Head of caudate nucleus (tissue), 42 donors: Measurements from ENCODE around the gene NPC1L1.
A peak's percentile ranks its signal among the peaks of the same experiment; 100 is the strongest.

Experiments
- DNase-seq, 42 donors: peaks; one replicate each; pipeline versions ENCODE4 v3.0.0 to v3.0.0-alpha.2; 2020 to 2021; ENCODE audit warnings: mixed read lengths in 7 of 42
- intact Hi-C: fragments of 100-400 bp; cut with DNase I; formaldehyde crosslinking; loops from one replicate; pipeline ENCODE4 v1.15.0; 2022

The NPC1L1 gene, protein sequence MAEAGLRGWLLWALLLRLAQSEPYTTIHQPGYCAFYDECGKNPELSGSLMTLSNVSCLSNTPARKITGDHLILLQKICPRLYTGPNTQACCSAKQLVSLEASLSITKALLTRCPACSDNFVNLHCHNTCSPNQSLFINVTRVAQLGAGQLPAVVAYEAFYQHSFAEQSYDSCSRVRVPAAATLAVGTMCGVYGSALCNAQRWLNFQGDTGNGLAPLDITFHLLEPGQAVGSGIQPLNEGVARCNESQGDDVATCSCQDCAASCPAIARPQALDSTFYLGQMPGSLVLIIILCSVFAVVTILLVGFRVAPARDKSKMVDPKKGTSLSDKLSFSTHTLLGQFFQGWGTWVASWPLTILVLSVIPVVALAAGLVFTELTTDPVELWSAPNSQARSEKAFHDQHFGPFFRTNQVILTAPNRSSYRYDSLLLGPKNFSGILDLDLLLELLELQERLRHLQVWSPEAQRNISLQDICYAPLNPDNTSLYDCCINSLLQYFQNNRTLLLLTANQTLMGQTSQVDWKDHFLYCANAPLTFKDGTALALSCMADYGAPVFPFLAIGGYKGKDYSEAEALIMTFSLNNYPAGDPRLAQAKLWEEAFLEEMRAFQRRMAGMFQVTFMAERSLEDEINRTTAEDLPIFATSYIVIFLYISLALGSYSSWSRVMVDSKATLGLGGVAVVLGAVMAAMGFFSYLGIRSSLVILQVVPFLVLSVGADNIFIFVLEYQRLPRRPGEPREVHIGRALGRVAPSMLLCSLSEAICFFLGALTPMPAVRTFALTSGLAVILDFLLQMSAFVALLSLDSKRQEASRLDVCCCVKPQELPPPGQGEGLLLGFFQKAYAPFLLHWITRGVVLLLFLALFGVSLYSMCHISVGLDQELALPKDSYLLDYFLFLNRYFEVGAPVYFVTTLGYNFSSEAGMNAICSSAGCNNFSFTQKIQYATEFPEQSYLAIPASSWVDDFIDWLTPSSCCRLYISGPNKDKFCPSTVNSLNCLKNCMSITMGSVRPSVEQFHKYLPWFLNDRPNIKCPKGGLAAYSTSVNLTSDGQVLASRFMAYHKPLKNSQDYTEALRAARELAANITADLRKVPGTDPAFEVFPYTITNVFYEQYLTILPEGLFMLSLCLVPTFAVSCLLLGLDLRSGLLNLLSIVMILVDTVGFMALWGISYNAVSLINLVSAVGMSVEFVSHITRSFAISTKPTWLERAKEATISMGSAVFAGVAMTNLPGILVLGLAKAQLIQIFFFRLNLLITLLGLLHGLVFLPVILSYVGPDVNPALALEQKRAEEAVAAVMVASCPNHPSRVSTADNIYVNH (N-terminal part only)

DNA sequence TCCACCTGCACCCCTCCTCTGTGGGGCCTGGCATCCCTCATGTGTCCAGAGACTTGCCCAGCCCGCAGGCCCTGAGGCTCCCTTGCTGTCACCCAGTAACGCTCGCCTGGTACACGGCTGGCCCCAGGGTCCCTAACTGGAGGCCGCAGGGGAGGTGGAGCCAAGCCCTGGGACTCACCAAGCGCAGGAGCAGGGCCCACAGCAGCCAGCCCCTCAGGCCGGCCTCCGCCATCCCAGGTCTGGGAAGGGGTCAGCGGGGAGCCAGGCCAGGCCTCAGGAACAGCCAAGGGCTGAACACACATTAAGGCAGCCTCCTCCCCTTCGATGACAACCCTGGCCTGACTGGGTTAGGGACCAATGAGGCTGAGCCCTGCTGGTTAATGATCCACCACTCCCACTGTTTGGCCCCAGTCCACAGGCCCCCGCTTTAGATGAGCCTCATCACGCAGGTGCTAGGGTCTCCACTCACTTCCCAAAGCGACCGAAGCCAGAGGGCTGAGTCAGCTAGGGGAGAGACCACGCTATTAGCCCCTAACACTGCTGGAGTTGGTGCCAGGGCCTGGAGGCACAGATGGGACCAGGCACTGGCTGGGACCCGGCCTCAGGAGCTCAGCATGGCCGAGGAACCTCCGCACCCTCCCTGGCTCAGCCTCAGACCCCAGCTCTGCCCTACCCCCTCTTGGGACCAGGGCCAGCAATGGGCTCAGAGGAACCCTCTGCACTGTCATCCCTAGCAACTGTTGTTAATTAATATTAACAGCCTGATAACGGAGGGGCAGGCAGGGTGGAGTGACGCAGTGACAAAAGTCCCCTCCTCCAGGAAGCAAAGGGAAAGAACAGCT is at the start of gene NPC1L1:
TSS of gene NPC1L1 (minus strand) at position 303 of the 842 bp plus-strand sequence. CDS start at position 232, 71 bp downstream.
- DNase-seq, result no peak
- intact Hi-C loops, result no loop called here

DNA sequence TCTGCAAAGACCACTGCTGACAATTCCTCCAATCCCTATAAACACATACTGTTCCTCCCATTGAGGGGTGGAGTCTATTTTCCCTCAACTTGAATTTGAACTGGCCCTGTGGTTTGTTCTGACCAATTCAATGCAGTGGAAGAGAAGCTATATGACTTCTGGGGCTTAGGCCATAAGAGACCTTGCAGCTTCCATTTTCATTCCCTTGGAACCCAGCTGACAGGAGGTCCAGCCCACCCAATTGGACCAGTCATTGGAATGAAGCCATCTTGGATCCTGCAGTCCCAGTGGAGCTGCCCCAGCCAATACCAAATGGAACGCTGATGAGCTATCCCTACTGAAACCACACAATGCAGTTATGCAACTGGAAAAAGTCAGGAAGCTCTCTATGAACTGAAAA is 49.8 kb upstream of the NPC1L1 start:
- no peak for DNase-seq
- intact Hi-C loops, result no loop called here

DNA sequence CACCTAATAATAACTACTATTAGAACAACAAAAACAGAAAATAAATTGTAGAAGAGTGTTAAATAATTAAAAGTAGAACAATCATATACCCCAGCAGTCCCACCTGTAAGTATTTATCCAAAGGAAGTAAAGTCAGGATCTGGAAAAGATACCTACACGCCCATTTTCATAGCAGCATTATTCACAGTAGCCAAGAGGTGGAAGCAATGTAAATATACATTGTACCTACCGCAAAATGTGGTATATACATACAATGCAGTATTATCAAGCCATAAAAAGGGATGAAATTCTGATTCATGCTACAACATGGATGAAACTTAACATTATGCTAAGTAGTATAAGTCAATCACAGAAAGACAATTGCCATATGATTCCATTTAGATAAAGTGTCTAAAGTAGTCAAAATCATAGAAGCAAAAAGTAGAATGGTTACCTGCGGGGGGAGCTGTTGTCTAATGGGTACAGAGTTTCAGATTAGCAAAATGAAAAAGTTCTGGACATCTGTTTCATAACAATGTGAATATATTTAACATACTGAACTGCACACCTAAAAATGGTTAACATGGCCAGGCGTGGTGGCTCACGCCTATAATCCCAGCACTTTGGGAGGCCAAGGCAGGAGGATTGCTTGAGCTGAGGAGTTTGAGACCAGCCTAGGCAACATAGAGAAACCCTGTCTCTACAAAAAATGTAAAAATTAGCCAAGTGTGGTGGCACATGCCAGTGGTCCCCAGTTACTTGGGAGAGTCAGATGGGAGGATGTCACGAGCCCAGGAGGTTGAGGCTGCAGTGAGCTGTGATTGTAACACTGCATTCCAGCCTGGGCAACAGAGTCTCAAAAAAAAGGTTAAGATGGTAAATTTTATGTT is 46.9 kb upstream of the NPC1L1 start:
- peak in 31 of 42 donors; percentile 16 to 79 (median 57) for DNase-seq
- intact Hi-C loops, result loop anchor here (10.0 kb wide), 1 partner anchor 397 kb away; no protein-coding TSS in a partner anchor

DNA sequence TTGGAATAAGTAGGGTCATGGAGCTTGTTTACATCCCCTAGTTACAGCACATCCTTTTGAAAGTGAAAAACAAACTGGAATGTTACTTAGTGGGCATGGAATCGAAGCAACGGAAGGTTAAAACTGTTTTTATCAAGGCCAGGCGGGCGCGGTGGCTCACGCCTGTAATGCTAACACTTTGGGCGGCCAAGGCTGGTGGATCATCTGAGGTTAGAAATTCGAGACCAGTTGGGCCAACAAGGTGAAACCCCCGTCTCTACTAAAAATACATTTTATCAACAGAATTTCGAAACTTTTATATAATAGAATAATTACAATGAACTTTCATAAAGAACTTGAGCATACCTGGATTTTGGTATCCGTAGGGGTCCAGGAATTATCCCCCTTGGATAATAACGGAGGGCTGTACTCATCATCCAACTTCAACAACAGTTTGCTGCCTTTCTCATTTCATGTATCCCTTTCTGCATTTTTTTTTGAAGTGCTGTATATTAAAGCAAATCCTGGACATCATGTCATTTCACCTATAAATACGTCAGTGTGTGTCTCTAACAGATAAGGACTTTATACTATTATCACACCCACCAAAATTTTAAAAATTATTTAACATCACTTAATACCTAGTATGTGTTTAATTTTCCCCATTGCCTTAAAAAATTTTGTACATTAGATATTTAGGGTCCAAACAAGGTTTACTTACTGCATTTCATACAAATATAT is 42.2 kb upstream of the NPC1L1 start:
- no peak for DNase-seq
- intact Hi-C loops, result loop anchor here (2.0 to 10.0 kb wide), 3 partner anchors 213 to 401 kb away; partner anchors contain the start of genes H2AZ2 and PPIA

DNA sequence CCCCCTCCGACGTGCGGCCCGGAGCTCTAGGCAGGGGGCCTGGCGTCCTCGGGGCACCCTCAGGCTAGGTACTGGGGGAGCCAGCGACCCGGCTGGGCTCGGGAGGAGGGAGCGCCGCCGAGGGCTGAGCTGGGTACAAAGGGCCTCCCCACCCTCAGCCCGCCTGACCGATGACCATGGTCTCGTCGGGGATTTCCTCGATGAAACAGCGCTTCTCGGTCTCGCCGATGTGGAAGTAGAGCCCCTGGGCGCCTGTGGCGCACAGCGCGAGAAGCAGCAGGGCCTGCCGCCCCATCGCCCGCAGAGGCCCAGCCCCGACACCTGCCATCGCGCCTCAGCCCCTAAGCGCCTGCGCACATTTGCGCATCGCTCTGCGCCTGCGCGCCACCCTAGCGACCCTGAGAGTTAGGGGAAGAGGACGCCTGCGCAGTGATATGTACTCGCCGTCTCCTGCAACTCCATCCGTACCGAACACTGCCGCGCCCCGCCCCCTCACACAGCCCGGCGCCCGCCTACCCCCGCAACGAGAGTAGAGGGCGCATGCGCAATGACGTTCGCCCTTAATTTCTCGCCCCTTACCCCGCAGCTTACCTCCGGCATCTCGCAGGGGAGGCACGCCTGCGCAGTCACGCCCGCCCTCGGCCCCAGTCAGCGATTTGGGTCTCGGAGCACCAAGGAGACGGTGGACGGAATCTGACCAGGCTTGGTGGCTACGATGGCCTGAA is 40.9 kb upstream of the NPC1L1 start, which contains the start of gene TMED4:
TSS of gene TMED4 (minus strand) at position 353 of the 725 bp plus-strand sequence. CDS start at position 328, 25 bp downstream.
- intact Hi-C loops, result loop anchor here (2.0 to 10.0 kb wide), 3 partner anchors 215 to 403 kb away; partner anchors contain the start of genes H2AZ2 and PPIA
- DNase-seq, result peak; percentile 96 to 100 (median 99)

DNA sequence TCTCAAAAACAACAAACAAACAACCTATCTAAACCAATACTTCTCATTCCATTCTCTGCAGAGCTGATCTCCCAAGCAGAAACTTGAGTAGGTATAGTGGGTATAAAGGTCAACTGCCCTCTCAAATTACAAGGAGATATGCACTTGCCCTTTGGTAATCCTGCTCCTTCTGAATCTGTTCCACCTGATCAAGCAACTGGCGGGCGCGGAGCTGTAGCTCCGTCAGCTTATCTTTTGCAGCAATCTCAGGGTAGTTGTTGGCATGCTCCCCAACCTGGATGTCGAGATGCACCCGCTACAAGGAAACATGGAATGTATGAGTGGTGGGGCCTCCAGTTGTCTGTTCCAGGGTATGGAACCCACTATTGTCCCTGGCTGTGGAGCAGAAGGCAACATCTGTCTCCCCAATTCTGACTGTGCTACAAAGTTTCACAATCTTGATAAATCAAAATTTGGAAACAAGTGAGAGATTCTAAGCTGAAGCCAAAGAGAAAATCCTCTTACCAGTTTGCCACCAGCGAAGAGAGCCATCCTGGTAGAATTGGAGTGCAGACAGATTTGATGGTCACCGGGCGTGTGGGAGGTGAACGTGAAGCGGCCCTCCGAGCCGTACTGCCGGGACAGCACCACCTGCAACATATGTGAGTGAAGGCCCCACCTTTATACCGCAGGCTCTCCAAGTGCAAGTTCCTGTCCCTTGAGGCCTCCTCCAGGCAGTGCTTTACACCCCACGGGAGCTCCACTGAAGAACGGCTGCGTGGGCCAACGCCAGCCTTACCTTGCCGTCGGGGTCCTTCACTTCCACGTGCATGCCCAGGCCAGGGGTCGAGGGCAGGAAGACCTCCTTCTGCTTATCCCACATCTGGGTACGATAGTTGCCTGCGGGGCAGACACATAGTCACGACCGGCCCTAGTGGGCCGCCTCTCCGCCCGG is 40.1 kb upstream of the NPC1L1 start:
- peak in 9 of 42 donors; percentile 12 to 53 (median 30) for DNase-seq
- intact Hi-C loops, result loop anchor here (5.0 to 10.0 kb wide), 2 partner anchors 266 to 404 kb away; partner anchors contain the start of gene H2AZ2

DNA sequence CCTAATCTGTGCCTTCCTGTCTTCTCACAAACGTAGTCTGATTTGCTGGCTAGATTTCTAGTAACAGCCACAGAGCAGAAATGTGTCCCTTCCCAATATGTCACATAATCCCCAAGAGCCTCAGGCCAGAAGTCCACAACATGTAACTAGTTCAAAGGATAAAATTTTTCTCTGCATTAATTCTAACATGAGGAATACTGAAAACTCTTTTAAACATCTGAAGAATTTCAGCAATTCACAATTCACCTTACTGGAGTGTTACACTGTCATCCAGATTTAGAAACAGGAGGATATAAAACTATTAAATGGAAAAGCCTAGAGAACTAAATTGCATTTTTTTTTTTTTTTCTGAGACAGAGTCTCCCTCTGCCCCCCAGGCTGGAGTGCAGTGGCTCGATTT is 35.1 kb upstream of the NPC1L1 start:
- intact Hi-C loops, result no loop called here
- no peak for DNase-seq

DNA sequence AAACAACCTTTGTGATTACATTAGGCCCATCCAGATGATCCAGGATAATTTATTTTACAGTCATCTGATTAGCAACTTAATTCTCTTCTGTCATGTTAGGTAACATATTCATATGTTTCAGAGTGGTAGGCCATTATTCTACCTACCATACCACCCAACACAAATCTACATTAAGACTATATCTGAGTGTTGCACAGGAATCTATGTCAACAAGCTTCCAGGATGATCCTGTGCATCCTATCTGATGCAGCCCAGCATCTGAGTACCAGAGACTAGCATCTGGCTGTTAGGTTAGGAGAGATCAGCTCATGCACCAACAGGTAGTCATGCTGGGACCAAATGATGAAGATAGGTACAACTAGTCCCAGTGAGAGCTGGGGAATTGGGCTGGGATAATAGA is 33.9 kb upstream of the NPC1L1 start:
- DNase-seq, result no peak
- intact Hi-C loops, result no loop called here

DNA sequence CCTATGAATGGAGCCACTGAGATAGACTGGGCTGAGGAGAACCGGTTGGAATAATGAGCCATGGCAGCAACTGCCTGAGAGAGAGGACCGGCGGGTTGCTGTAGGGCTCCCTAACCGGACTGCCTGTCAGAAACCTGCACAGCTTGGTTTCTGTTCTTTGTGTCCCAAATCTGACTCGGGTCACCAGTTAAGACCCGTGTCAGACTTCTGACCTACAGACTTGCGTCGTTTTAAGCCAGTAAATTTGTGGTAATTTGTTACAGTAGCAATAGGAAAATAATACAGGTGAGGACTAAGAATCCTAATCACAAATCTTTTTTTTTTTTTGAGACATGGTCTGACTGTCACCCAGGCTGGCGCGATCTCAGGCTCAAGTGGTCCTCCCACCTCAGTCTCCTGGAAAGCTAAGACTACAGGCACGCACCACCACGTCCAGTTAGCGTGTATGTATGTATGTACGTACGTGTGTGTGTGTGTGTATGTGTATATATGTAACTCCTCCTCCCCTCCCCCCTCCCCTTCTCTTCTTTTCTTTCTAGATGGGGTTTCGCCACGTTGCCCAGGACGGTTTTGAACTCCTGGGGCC is 33.2 kb upstream of the NPC1L1 start:
- peak in 2 of 42 donors; percentile 13 to 35 for DNase-seq
- intact Hi-C loops, result no loop called here

DNA sequence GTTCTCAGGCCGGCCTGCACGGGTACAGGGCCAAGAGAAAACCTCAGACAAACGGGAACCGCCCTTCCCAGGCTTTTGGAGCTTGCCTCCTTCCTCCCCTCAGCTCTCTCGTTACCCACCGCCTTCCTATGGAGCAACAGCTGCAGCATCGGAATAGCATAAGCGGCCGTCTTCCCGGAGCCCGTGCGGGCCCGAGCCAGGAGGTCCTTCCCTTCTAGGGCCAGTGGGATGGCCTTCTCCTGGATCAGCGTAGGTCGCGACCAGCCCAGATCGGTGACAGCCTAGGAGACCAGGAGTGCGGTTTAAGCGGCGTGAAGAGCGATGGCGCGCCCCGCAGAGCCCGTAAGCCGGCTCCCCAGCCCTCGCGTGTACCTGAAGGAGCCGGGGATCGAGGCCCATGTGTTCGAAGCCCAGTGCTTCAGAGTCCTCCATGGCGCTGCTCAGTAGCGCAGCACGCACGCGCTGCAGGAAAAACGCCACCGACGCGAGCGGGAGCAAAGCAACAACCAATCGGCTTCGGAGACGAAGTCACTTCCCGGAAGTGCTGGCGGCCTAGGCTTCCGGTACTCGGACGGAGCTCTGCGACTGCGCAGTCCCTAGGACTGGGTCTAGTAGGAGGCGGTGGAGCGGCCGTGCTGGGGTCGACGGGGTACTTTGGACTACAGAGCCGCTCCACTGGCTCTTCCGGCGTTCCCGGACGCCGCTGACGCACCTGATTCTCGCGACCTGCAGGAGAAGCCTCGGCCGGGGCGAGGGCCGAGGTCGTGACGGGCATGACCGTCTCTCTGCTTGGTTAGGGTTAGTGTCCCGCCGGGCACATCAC is 32.5 kb upstream of the NPC1L1 start, which contains the start of gene DDX56:
TSS of gene DDX56 (minus strand) at position 445 of the 823 bp plus-strand sequence. CDS start at position 432, 13 bp downstream.
- intact Hi-C loops, result no loop called here
- DNase-seq, result peak; percentile 89 to 98 (median 96)

DNA sequence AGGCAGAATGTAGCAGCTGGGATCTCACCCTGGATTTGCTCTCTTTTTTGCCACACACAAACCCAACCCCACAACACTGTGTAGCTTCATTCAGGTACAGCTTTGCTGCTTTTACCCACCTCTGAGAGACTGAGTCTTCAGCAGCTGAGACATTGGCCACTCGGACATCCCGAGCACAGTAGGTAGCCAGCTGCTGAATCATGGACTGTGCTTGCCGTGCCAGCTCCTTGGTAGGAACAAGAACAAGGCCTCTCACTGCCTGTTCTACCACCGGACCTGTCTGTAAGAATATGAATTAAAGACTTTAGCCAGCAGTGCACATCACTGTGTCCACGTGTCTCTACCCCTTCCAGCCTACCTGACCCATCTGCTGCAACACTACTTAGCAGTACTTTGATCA is 31.6 kb upstream of the NPC1L1 start:
- no peak for DNase-seq
- intact Hi-C loops, result no loop called here

DNA sequence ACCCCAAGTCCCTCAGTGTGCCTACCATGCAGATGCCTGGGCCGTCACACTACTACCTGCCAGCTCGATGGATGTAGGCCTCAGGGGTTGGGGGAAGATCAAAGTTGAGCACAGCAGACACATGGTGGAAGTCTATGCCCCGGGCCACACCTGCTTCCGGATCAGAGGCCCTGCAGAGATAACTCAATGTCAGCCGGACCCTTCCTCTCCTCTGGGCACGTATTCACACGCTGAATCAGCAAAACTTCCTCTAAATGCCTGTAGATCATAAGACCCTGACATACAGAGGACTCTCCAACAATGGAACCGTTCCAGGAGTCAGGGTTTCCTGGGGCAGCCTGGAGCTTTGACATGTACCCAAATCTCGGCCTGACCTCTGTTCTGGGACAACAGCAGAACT is 28.8 kb upstream of the NPC1L1 start:
- no peak for DNase-seq
- intact Hi-C loops, result loop anchor here (5.0 to 10.0 kb wide), 2 partner anchors 83 to 355 kb away; no protein-coding TSS in a partner anchor
